ENCODE data around the gene TTC7B.
A peak's percentile ranks its signal among the peaks of the same experiment; 100 is the strongest.

TTC7B gene

DNA sequence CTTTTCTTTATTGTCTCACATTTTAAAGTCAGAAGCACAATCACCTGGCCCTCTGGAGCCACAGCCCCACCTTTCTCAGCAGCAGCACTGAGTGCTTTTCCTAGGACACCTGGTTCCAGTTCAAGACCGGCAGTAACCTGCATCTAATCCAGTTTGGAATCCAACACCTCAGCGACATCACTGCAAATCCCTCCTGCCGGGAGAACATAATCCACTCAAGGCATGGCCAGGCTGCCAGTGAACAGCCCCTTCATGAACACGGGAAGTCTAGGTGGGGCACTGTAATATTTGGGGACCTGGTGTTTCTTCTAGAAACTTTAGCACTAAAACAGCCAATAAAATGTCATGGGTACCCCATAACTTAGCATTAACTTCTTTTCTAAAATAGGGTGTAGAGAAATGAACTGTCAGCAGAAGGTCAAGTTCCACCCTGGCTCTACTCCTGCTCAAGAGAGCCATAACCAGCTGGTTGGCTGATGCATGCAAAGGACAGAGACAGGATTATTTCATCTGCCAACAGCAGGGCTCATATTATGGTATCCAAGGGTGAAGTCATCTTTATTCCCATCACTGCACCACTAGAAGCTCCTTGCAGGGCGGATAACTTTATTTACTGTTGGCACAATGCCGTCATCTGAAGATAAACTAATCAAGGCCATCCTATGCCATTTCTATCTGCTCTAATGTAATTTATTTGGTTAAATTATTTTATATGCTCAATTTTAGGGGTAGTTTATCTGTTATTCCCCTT, 76.7 kb downstream of the TTC7B start:
- DNase-seq = no peak

GRCh38 chr14:90733139-90733808, 83.0 kb downstream of the TTC7B start:
- DNase-seq = no peak

DNA sequence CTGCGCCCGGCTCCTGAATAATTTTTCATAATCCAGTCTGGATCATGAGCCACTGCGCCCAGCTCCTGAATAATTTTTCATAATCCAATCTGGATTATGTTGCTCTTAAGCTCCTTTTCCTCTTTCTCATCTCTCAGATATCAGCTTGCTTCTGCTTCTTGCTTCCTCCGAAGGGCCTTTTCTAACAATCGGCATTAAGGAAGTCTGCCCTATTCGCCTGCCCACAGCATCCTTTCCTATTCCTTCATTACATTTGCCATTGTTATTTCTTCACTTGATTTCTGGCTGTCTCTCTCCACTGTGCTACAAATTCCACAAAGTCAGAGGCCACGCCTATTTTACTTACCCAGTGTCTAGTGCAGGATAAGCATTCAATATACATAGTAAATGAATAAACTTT, 83.5 kb downstream of the TTC7B start:
- DNase-seq = peak; percentile 51 to 78 (median 68)

GRCh38 chr14:90732139-90732538, 84.1 kb downstream of the TTC7B start:
- peak; percentile 69 to 92 (median 81) for DNase-seq

GRCh38 chr14:90731487-90731886, 84.7 kb downstream of the TTC7B start:
- DNase-seq = peak in 1 of 4 experiments; percentile 2

GRCh38 chr14:90730206-90730766, 85.9 kb downstream of the TTC7B start:
- DNase-seq = no peak

DNA sequence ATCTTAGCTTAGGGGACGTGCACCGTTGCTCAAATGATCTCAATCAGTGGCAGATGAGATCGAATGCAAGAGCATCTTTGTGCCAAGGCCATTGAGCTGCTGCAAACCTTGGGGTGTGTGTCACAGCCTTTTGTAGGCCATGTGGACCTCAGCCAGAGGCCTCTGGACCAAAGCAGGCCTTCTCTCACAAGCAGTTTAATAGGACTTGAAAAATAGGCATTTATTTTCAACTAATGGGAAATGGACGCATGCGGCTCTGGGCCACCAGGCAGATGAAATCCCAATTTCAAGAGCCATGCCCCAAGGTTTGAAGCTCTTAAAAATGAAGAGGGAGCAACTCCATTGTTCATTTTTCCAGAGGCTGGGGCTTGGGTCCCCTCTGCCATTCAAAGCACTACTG, 87.3 kb downstream of the TTC7B start:
- no peak for DNase-seq

DNA sequence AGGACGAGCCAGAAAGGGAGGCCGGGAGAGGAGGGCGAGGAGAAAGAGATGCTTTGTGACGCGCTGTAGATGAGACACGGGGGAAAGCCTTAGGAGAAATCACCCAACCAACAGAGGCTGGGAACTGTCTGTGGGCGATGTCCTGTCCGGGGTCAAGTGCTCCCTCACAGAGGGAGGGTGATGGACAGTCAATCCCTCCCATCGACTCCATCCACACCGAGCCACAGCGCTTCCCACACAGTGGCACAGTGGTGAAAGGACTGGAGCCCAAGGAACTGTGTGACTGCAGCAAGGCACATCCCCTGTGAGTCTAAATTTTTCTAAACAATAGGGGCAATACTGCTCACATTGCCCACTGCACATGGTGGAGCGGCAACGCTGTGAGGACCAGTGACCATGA, 89.1 kb downstream of the TTC7B start:
- DNase-seq = no peak

GRCh38 chr14:90726656-90727055, 89.6 kb downstream of the TTC7B start:
- peak in 3 of 4 experiments; percentile 10 to 20 (median 11) for DNase-seq

DNA sequence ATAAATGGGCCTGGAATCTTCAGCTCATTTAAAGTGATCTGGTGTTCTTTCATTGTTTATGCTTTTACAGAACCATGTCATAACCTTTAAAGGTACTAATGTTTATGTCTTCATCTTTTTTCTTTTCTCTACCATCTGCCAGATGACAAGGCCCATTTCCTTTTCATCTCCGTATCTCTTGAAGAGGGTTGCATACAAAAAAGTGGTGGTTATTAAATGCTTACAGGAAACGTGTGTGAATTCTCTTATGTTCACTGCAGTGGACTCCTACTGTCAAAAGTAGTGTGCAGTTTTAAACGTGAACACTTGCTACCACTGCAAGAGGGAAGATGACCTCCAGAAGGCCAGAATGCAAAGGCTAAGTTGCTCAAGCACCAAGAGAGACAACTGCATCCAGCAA, 91.4 kb downstream of the TTC7B start:
- no peak for DNase-seq

- DNase-seq = peak in 3 of 4 experiments; percentile 18 to 36 (median 29)
Measured at GRCh38 chr14:90722590-90722989, 93.6 kb downstream of the TTC7B start.

- DNase-seq = no peak
Measured at GRCh38 chr14:90721619-90722305, 94.5 kb downstream of the TTC7B start.

DNA sequence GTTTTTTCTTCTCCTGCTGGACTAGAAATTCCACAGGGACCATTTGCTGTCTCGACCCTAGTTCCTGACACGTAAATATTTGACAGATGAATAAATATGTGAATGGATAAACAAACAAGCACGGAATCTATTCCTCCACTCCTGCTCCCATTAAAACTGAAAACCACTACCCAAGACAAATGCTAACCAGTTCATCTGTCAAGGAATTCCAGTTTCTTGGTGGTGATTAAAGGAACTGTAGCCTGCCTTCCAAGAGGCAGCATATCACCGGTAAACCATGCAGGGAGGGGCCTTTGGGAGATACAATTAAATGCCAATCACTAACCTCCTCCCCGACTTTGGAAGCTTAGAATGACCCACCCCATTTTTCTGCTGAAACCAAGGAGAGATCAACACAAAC, 95.4 kb downstream of the TTC7B start:
- no peak for DNase-seq

GRCh38 chr14:90720336-90720735, 95.9 kb downstream of the TTC7B start:
- DNase-seq = no peak

DNA sequence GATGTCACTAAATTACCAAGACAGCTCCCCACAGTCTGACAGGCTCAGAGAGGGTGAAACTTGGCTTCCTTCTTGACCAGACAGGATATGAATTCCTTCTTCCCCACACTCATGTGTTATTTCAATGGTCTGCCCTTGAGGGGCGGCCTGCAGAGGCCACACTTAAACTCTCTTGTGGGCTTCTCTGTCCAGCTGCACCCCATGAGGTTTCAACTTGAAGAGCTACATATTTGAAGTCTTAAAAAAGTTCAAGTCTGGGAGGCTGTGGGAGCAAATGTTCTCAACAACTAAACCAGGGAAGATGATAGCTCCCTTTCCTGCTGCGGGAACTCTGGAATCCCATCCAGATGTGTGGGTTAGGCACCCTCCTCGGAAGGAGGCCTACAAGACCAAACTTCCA, 98.3 kb downstream of the TTC7B start:
- DNase-seq = no peak

GRCh38 chr14:90715993-90716392, 100.2 kb downstream of the TTC7B start:
- no peak for DNase-seq

- no peak for DNase-seq
Measured at GRCh38 chr14:90715495-90715894, 100.7 kb downstream of the TTC7B start.

DNA sequence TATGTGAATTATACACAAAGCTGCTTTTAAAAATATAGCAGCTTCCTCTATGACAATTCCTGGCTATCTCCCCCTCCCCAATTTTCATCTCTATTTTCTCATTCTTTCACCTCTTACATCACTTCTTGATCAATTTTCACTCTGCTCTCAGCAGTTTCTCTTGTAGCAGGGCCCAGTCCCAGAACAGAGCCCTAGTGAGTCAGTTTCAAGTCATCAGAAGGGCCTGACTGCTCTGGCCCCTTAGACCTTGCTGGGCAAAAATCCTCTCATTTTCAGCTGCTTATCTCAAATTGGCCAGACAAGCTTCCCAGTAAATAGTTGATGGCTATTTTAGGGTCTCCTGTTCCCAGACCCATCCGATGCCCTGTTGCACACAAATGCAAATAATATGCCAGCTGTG, 101.4 kb downstream of the TTC7B start:
- DNase-seq = no peak

DNA sequence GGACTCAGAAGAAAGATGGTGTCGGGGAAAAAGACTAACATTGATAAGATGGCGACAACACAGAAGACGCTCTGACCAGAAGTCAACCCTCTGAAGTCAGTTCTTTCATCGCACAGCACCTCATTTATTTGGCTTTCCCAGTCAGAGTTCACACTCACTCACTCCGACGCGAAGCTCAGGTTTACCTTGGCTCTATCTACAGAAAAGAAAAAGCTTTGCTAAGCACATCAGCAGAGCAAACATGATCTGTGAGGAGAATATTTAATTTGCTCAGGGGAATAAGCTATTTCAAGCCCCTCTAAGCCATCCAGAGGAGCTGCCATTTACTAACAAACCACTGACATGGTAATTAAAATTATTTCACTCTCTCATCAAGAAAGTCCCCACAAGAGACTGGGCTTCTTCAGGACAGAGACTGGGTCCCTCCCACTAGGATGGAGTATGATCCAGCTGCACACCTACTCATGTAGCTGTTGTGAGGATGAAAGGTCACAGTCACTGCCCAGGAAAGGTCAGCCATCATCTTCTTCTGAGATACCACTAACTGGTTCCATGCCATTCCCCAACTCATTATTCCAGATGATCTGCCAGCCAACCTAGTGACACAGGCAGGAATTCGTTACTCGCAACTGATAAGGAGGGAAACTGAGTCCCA, 111.4 kb downstream of the TTC7B start:
- no peak for DNase-seq

GRCh38 chr14:90703841-90704737, 112.1 kb downstream of the TTC7B start:
- DNase-seq = no peak

DNA sequence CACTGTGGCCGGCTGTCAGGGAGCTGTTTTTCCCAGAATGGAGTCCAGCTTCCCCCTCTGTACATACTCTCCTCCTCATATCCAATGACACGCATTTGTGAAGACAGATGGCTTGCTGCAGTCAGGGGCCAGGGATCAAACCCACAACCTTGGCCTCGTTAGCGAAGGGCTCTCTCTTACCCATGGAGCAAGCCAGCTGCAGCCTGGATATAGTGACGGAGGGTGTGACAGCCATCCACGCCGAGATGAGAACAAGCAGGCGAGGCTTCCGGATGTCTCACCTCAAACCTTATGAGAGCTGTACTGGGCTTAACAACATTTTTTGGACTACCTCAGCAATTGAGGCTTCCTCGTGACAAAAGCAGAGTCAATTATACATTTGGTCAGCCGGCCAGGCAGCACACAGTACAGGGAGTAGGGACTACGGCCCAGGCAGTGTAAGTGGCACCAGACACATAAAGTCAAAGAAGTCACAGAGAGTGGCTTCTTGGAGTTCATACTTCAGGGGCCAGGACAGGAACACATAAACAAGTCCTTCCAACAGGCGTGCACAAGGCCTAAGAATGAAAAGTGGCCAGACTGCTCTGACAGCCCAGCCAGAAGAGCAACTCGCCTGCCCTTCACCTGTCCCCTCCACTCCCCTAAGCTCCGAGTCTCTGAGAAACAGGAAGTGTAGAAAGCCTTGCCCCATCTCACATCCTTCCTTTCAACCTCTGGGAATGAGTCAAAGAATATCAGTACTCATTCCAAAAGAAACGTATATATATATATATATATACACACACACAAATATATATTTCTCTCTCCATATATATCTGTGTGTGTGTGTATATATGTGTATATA, 115.1 kb downstream of the TTC7B start:
- peak in 1 of 4 experiments; percentile 25 for DNase-seq
